GM23248 (cell line): ENCODE data around the gene NUDT19.

Experiments used
- EZH2 ChIP-seq: fragments of 200-600 bp; sonication (generic); IDR thresholded peaks from 2 replicates; pipeline ENCODE4 v1.6.1; 2018; ENCODE audit warnings: antibody characterized with exemption, mild to moderate bottlenecking; ENCODE audit not compliant: insufficient read depth, poor library complexity, severe bottlenecking
- EZH2phosphoT487 ChIP-seq: fragments of 200-600 bp; sonication (generic); IDR thresholded peaks from 2 replicates; pipeline ENCODE4 v1.6.1; 2018; ENCODE audit warnings: antibody characterized with exemption, moderate library complexity, mild to moderate bottlenecking, low read depth; ENCODE audit not compliant: insufficient read depth

- no peak for TF ChIP-seq EZH2
- no peak for TF ChIP-seq EZH2phosphoT487
Measured at GRCh38 chr19:32674931-32675719, 16.5 kb upstream of the NUDT19 start, which contains the start of gene ANKRD27.
